Astrocyte of the spinal cord (primary cell): ENCODE results near the gene ELOB.

ENCODE experiments used
- DNase-seq: peaks from one replicate; pipeline ENCODE4 v3.0.0; 2011; ENCODE audit warnings: low read depth, low spot score
- H3K4me3 ChIP-seq: 2 replicates; pipeline ENCODE4 v1.5.1; 2011; ENCODE audit warnings: low read depth, mild to moderate bottlenecking, low read length, moderate library complexity
- in situ Hi-C: cut with HindIII; loops from 2 replicates; pipeline ENCODE4 v1.10.0; 2017; ENCODE audit warnings: low sequenced_read_pairs
- TF ChIP-seq, protein P1 (sequence below): IDR thresholded peaks from 2 replicates; pipeline ENCODE4 v1.5.1; 2012; ENCODE audit warnings: low read depth, mild to moderate bottlenecking, low read length, inconsistent platforms

Gene ELOB

DNA sequence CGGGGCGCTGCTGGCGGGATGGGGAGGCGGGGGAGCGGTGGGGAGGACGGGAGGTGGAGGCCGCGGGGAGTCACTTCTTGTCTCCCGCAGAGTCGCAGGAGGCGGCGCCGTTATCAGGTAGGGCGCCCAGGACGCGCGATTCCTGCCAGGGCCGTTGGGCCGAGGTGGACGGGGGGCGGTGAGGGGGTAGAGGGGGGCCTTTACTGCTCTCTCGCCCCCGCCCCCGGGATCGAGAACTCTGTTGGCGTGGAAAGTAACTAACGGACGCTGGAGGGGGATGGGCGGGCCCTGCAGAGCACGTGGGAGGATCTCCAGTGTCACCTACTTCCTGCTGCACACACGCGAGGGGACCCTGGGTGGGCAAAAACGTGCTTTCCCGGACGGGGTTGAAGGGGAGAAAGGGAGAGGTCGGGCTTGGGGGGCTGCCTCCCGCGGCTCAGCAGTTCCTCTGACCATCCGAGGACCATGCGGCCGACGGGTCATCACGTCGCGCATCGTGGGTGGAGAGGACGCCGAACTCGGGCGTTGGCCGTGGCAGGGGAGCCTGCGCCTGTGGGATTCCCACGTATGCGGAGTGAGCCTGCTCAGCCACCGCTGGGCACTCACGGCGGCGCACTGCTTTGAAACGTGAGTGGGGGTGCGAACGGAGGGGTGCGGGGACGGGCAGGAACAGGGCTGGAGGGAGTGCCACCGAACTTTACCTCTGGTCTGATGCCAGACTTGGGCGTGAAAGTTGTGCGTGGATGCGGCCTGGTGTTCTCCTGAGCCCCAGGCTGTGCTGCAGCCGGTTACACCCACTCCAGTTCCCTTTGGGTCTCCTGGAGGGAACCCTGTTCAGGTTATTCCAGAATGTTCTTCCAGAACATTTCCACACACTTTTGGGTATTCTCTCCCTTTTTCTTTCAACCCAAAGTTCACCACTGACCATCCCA lies 40.5 kb upstream of the ELOB start:
- H3K4me3 ChIP-seq, result no peak overlapping the region
- TF ChIP-seq, protein P1, sequence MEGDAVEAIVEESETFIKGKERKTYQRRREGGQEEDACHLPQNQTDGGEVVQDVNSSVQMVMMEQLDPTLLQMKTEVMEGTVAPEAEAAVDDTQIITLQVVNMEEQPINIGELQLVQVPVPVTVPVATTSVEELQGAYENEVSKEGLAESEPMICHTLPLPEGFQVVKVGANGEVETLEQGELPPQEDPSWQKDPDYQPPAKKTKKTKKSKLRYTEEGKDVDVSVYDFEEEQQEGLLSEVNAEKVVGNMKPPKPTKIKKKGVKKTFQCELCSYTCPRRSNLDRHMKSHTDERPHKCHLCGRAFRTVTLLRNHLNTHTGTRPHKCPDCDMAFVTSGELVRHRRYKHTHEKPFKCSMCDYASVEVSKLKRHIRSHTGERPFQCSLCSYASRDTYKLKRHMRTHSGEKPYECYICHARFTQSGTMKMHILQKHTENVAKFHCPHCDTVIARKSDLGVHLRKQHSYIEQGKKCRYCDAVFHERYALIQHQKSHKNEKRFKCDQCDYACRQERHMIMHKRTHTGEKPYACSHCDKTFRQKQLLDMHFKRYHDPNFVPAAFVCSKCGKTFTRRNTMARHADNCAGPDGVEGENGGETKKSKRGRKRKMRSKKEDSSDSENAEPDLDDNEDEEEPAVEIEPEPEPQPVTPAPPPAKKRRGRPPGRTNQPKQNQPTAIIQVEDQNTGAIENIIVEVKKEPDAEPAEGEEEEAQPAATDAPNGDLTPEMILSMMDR, result no peak
- DNase-seq, result no peak
- in situ Hi-C loops, result no loop called here

DNA sequence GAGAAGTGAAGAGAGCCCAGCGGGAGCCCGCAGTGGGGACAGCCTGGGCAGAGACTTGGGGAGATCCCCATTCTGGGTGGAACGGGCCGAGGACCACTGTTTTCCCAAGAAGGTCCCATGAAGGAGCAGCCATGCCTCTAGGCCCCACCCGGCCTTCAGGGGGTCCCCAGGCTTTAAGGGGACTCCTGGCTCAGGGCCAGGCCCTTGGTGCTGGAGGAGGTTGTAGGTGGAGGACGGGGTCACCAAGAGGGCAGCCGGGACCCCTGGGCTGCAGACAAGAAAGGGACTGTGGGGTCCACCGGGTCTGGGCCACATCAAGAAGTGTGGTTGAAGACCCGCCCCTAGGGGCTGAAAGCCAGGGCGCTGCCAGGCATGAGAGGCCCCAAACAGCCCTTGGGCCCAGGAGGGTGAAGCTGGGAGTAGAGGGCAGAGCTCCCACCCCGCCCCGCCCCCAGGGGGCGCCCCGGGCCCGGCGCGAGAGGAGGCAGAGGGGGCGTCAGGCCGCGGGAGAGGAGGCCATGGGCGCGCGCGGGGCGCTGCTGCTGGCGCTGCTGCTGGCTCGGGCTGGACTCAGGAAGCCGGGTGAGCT lies 39.8 kb upstream of the ELOB start, which contains the start of gene PRSS21:
Gene PRSS21 (plus strand): TSS at position 487 of the 589 bp plus-strand sequence. CDS start 32 bp downstream, at position 519.
- TF ChIP-seq, protein P1, result no peak
- H3K4me3 ChIP-seq, result no peak within 1 kb of the TSS
- in situ Hi-C loops, result no loop called here
- DNase-seq, result no peak

DNA sequence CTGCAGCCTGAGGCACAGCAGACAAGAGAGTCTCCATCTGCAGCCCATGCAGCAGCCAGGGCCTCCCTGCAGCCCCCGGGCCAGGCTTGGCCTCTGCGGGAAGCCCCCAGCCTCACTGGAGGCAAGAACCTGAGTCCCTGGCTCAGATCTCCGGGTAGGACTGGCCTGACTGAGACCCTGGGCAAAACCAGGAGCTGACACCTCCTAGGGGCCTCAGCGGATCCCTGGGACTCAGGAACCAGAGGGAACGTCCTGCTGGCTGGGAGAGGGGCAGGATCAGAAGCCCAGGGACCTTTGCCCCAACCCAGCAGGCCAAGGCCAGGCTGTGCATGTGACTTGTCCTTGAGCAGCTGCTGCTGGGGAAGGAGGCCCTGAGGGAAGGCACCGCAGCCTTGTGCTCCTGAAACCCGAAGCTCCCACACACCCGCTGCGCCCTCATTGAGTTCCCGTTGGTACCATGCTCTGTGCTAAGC lies 38.3 kb upstream of the ELOB start:
- in situ Hi-C loops, result no loop called here
- no peak overlapping the region for H3K4me3 ChIP-seq
- TF ChIP-seq, protein P1, result no peak
- no peak for DNase-seq

DNA sequence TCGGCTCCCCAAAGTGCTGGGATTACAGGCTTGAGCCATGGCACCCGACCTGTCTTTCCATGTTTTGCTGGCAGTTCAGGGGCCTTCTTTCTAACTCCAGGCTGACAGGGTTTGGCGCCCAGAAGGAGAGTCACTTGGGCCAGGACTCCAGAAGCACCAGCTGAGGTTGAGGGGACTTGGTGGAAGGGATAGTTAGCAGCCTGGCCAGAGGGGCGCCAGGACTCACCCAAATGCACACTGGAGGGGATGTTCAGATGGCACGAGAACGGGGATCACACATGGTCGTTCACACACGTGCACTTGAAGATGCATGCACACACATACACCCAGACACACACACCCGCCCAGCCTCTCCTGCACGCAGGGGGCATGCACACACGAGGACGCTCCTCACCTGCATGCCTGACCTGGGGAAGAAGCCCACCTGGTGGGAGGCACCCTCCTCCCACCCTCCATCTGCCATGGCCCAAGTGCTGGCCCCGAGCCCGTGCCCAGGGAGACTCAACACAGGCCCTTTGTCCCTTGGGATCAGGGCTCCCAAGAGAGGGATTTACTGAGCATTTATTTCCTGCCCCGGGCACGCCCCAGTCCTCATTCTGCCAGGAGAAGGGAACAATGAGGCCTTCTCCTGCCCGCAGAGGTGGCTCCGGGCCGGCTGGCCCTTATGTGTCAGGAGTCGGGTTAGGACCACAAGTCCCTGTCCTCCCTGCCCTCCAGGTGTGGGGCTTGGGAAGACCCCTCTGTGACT lies 37.6 kb upstream of the ELOB start:
- in situ Hi-C loops, result no loop called here
- TF ChIP-seq, protein P1, result no peak
- DNase-seq, result no peak
- no peak overlapping the region for H3K4me3 ChIP-seq

DNA sequence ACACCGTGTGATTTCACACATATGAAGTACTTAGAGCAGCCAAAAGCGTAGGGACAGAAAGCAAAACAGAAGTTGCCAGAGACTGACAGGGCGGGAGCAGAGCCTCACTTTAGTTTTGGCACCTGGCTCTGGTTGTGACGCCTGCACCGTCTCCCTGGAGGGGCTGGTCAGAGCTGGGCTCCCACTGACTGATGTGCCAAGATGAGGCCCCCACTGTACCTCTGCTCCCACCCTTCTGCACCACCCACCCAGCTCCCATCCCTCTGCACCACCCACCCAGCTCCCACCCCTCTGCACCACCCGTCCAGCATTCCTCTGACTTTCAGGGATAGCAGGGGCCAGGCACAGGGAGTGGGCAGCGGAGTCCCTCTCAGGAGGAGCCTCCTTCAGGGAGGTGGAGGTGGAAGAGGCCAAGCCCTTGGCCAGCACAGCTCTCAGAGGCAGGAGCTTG lies 36.7 kb upstream of the ELOB start:
- TF ChIP-seq, protein P1, result no peak
- in situ Hi-C loops, result no loop called here
- DNase-seq, result no peak
- H3K4me3 ChIP-seq, result no peak overlapping the region

DNA sequence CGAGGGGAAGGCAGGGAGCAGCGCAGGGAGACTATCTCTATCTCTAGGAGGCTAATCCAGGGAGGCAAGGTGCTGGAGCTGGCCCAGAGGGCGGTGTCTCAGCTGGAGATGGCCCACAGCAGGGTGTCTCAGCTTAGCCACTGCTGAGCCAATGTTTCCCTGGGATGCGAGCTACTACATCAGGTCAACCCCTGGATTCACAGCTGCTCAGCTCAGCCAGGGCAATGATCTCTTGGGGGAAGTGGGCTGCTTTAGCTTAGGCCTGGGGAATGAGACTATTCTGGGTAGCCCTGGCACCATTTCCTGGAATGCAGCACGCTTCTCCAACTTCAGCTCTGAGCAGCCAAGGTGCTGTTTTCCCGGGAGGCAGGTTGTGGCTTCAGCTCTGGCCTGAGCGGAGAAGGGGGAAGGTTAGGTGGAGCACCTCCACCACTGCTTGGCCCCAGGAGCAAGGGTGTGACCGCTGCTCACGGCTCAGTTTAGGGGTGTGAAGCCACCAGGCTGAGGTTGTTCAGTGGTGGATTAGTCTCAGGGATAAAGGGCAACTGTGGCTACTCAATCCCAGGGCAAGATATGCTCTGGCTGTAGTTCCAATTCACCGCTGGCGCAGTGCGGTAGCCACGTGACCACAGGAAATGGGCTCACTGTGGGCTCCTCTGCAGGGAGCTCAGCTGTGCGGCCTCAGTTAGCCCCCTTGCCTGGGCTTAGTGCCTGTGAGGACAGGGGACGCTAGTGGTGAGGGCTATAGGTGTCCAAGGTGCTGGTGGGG lies 34.8 kb upstream of the ELOB start:
- H3K4me3 ChIP-seq, result no peak overlapping the region
- no peak for DNase-seq
- TF ChIP-seq, protein P1, result no peak
- in situ Hi-C loops, result no loop called here
